ENCODE measurements around the gene ZNF71.

ZNF71 gene

GRCh38 chr19:56594783-56595547 lies at the start of gene ZNF71:
Gene ZNF71 (plus strand): TSS chr19:56595302. CDS start chr19:56601559, 6,257 bp downstream.
- H3K27me3 ChIP-seq = no peaks in the 10 kb centered on the region
- peaks cover 0 to 11% (median 0%) of the 10 kb centered on the region in 11 experiments; a peak in 2 of 22 replicates for H4K20me1 ChIP-seq
- TF ChIP-seq Cebpa-rat (IDR thresholded peaks at IDR 0.05) = no peak
- peaks cover 8 to 12% (median 10%) of the 10 kb centered on the region in 10 experiments; a peak in 19 of 20 replicates for H3K4me1 ChIP-seq
- peak within 1 kb of the TSS; percentile 88 to 96 (median 94) for H3K4me2 ChIP-seq
- peaks cover 65 to 86% (median 80%) of the 10 kb centered on the region in 11 experiments for H3K9me3 ChIP-seq (replicated peaks in 1 of 11)
- peak within 1 kb of the TSS; percentile 84 to 94 (median 88) for H3K9ac ChIP-seq
- peaks cover 28 to 36% (median 32%) of the 10 kb centered on the region in 11 experiments for H3K36me3 ChIP-seq
- H3K27ac ChIP-seq = peak within 1 kb of the TSS; percentile 25 to 84 (median 74); a peak in 21 of 22 replicates
- peak within 1 kb of the TSS; percentile 73 to 98 (median 96) for H3K4me3 ChIP-seq

GRCh38 chr19:56547535-56547934 lies 47.6 kb upstream of the ZNF71 start:
- H3K27ac ChIP-seq = no peak overlapping the region
- no peaks in the 10 kb centered on the region for H3K27me3 ChIP-seq
- no peak for TF ChIP-seq Cebpa-rat (IDR thresholded peaks at IDR 0.05)
- peaks cover 96 to 100% (median 98%) of the 10 kb centered on the region in 11 experiments for H3K9me3 ChIP-seq (replicated peaks in 1 of 11)
- no peak overlapping the region for H3K9ac ChIP-seq
- no peaks in the 10 kb centered on the region for H4K20me1 ChIP-seq
- H3K4me3 ChIP-seq = no peak overlapping the region
- H3K4me1 ChIP-seq = no peaks in the 10 kb centered on the region
- peaks cover 90 to 100% (median 98%) of the 10 kb centered on the region in 11 experiments for H3K36me3 ChIP-seq
- H3K4me2 ChIP-seq = no peak overlapping the region

- peaks cover 0 to 1% (median 0%) of the 10 kb centered on the region in 10 experiments; a peak in 1 of 20 replicates for H3K4me1 ChIP-seq
- H3K36me3 ChIP-seq = peaks cover 86 to 100% (median 99%) of the 10 kb centered on the region in 11 experiments
- H3K4me3 ChIP-seq = peak overlapping the region; percentile 3 to 50 (median 22); a peak in 13 of 20 replicates
- H3K27me3 ChIP-seq = no peaks in the 10 kb centered on the region
- peaks cover 98 to 100% (median 100%) of the 10 kb centered on the region in 11 experiments for H3K9me3 ChIP-seq (replicated peaks in 1 of 11)
- no peak overlapping the region for H3K4me2 ChIP-seq
- H4K20me1 ChIP-seq = no peaks in the 10 kb centered on the region
- no peak overlapping the region for H3K9ac ChIP-seq
- no peak overlapping the region for H3K27ac ChIP-seq
- TF ChIP-seq Cebpa-rat (IDR thresholded peaks at IDR 0.05) = no peak
Measured at GRCh38 chr19:56554272-56554869, 40.7 kb upstream of the ZNF71 start.

GRCh38 chr19:56562766-56563165 lies 32.3 kb upstream of the ZNF71 start:
- Histone ChIP-seq H3K27me3 (no peaks in the 10 kb centered on the region), H3K36me3 (peaks cover 62 to 82% (median 70%) of the 10 kb centered on the region in 11 experiments), H4K20me1 (no peaks in the 10 kb centered on the region), H3K27ac (no peak overlapping the region), H3K9me3 (replicated peaks in 1 of 11) (peaks cover 88 to 94% (median 91%) of the 10 kb centered on the region in 11 experiments), H3K4me2 (no peak overlapping the region), H3K9ac (no peak overlapping the region), H3K4me3 (peak overlapping the region in 4 of 10 experiments; percentile 1 to 35 (median 19); a peak in 3 of 20 replicates), H3K4me1 (peaks cover 0 to 7% (median 4%) of the 10 kb centered on the region in 10 experiments; a peak in 13 of 20 replicates)
- TF ChIP-seq Cebpa-rat (IDR thresholded peaks at IDR 0.05) = no peak

GRCh38 chr19:56566904-56567273 lies 28.2 kb upstream of the ZNF71 start:
- Histone ChIP-seq H3K27me3 (no peaks in the 10 kb centered on the region; a peak in 1 of 22 replicates), H3K9me3 (replicated peaks in 1 of 11) (peaks cover 89 to 94% (median 92%) of the 10 kb centered on the region in 11 experiments), H3K27ac (peak overlapping the region; percentile 73 to 88 (median 82)), H3K9ac (peak overlapping the region; percentile 80 to 90 (median 85)), H3K4me3 (peak overlapping the region; percentile 81 to 92 (median 88)), H3K4me2 (peak overlapping the region; percentile 76 to 95 (median 92)), H3K4me1 (peaks cover 8 to 15% (median 10%) of the 10 kb centered on the region in 10 experiments; a peak in 18 of 20 replicates), H4K20me1 (no peaks in the 10 kb centered on the region), H3K36me3 (peaks cover 69 to 84% (median 79%) of the 10 kb centered on the region in 11 experiments)
- TF ChIP-seq Cebpa-rat (IDR thresholded peaks at IDR 0.05) = no peak

GRCh38 chr19:56567274-56568120 lies 27.6 kb upstream of the ZNF71 start, which contains the start of gene ZNF470:
Gene ZNF470 (plus strand): TSS chr19:56567468. CDS start chr19:56570312, 2,844 bp downstream.
- Histone ChIP-seq H3K4me1 (peaks cover 8 to 15% (median 10%) of the 10 kb centered on the region in 10 experiments; a peak in 18 of 20 replicates), H3K4me2 (peak within 1 kb of the TSS; percentile 78 to 96 (median 93)), H3K27me3 (no peaks in the 10 kb centered on the region; a peak in 1 of 22 replicates), H3K27ac (peak within 1 kb of the TSS; percentile 73 to 88 (median 82)), H3K9ac (peak within 1 kb of the TSS; percentile 80 to 90 (median 85)), H3K9me3 (replicated peaks in 1 of 11) (peaks cover 89 to 94% (median 92%) of the 10 kb centered on the region in 11 experiments), H3K4me3 (peak within 1 kb of the TSS; percentile 81 to 92 (median 88)), H4K20me1 (no peaks in the 10 kb centered on the region), H3K36me3 (peaks cover 69 to 84% (median 79%) of the 10 kb centered on the region in 11 experiments)
- TF ChIP-seq Cebpa-rat (IDR thresholded peaks at IDR 0.05) = no peak

- Histone ChIP-seq H4K20me1 (no peaks in the 10 kb centered on the region), H3K9ac (no peak overlapping the region), H3K27me3 (no peaks in the 10 kb centered on the region; a peak in 2 of 22 replicates), H3K36me3 (peaks cover 91 to 97% (median 95%) of the 10 kb centered on the region in 11 experiments), H3K4me3 (peak overlapping the region in 3 of 10 experiments; percentile 25 to 34 (median 27); a peak in 4 of 20 replicates), H3K4me1 (peaks cover 6 to 11% (median 9%) of the 10 kb centered on the region in 10 experiments; a peak in 17 of 20 replicates), H3K27ac (no peak overlapping the region), H3K9me3 (replicated peaks in 1 of 11) (peaks cover 99 to 100% (median 100%) of the 10 kb centered on the region in 11 experiments), H3K4me2 (no peak overlapping the region)
- no peak for TF ChIP-seq Cebpa-rat (IDR thresholded peaks at IDR 0.05)
Measured at GRCh38 chr19:56572589-56572988, 22.5 kb upstream of the ZNF71 start.

- Histone ChIP-seq H3K4me2 (no peak overlapping the region), H3K27me3 (no peaks in the 10 kb centered on the region; a peak in 2 of 22 replicates), H3K36me3 (peaks cover 99 to 100% (median 100%) of the 10 kb centered on the region in 11 experiments), H4K20me1 (no peaks in the 10 kb centered on the region), H3K9me3 (replicated peaks in 1 of 11) (peaks cover 100% of the 10 kb centered on the region in 11 experiments), H3K27ac (no peak overlapping the region), H3K9ac (no peak overlapping the region), H3K4me1 (no peaks in the 10 kb centered on the region), H3K4me3 (peak overlapping the region in 7 of 10 experiments; percentile 4 to 45 (median 31); a peak in 8 of 20 replicates)
- no peak for TF ChIP-seq Cebpa-rat (IDR thresholded peaks at IDR 0.05)
Measured at GRCh38 chr19:56573914-56574313, 21.2 kb upstream of the ZNF71 start.

Data from BLaER1 treated with 17β-estradiol and CSF1 and Interleukin-3, amounts not matched to agents 10 nM and 100 nM (cell line).